ENCODE measurements around the gene HGFAC. TPM values are rescaled to one million over a fixed set of nuclear protein-coding genes. Genes with fewer than 3 reads are reported as not detected.

Gene HGFAC
- polyA plus RNA-seq, 12 donors: 0.46 to 1.4 (median 1.1) TPM; not detected in 2

- no peak for DNase-seq
Observed at GRCh38 chr4:3473181-3473950, 31.6 kb downstream of the HGFAC start.

DNA sequence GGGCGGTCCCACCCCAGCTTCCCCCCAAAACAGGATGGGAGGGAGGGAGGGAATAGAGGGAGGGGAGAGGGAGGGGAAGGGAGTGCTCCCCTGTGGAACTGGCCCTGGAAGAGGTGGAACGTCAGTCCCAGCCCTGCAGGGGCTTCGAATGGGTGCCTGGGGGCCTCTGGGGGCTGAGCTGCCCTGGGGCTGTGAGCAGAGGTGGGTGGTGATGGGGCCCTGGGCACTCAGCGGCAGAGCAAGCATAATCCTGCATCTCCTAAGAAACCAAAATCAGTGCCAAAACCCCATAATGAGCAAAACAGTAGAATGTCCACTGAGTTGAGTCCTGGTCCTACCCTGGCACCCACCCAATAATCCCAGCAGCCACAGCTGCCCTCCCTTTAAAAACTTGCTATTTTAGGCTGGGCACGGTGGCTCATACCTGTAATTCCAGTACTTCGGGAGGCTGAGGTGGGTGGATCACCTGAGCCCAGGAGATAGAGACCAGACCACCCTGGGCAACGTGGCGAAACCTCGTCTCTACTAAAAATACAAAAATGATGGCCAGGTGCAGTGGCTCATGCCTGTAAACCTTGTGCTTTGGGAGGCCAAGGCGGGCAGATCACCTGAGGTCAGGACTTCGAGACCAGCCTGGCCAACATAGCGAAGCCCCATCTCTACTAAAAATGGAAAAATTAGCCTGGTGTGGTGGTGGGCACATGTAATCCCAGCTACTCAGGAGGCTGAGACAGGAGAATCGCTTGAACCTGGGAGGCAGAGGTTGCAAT, 32.4 kb downstream of the HGFAC start:
- DNase-seq: no peak

GRCh38 chr4:3475041-3475712, 33.4 kb downstream of the HGFAC start:
- no peak for DNase-seq

- no peak for DNase-seq
Observed at GRCh38 chr4:3475713-3476260, 34.0 kb downstream of the HGFAC start.

- DNase-seq: no peak
Observed at GRCh38 chr4:3476341-3476747, 34.6 kb downstream of the HGFAC start.

DNA sequence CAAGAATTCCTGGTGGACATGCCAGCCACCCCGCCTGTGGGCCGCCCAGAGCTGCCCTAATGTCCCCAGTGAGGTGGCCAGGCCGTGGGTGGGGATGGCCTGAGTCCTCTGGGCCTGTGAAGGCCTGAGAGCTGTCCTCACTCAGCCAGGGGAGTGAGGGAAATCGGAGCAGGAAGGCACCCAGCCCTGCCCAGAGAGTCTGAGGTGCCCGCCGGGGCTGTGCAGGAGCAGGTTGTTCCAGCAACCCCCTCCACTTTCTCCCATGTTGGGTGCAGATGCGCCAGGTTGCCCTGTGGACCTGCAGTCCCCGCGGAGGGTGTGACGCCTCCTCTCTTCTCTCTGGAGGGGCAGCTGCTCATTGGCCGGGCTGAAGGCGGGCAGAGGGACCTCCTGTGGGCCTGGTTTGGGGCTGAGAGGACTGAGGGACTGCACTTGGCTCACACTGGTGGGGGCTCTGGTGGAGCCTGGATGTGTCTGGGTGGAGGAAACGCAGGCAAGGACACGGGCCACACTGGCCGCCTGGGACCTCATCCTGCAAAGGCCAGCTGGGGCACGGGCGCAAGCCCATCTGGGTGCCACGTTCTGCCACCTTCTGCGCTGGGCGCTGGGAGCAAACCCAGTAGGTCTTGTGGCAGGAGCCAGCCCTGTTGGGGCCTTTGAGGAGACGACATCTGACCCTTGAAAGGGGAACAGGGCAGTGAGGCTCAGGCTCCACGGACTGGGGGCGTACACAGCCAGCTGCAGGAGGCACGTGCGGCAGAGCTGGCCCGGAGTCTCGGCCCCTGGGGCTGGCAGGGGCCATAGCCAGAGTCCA, 35.4 kb downstream of the HGFAC start:
- DNase-seq: no peak

- no peak for DNase-seq
Observed at GRCh38 chr4:3477750-3478430, 36.1 kb downstream of the HGFAC start.

DNA sequence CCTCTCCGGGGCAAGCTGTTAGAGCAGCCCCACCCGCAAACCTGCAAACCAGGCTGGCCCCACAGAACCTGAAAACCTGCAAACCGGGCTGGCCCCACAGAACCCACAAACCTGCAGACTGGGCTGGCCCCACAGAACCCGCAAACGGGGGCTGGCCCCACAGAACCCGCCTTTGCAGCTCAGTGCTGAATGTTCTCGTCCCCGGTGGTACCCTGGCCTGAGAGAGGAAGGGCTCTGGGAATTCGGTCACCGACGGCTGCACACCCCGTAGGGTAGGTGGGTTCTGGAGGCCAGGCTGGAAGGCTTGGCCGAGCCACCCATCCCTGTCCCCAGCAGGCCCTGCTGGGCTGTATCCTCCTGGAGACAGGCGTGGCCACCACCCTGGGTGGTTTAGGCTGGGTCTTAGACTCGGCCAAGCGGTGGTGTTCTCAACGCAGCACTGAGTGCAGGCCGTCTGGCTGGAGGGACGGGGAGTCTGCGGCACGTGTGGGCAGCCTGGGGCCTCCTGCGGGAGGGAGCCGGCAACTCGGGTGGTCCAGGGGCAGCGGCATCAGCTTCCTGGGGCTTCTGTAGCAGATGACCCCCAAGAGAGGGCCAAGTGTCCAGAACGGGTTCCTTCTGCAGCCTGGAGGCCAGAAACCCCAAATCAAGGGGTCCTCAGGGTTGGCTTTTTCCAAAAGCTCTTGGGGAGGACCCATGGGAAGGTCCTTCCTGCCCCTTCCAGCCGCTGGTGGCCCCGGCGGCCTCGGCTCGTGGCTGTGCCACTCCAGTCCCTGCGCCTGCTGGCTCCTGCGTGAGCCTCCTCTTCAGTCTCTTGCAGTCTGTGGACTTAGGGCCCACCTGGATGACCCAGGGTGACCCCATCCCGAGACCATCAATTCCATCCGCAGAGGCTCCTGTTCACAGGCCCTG, 36.9 kb downstream of the HGFAC start:
- no peak for DNase-seq

DNA sequence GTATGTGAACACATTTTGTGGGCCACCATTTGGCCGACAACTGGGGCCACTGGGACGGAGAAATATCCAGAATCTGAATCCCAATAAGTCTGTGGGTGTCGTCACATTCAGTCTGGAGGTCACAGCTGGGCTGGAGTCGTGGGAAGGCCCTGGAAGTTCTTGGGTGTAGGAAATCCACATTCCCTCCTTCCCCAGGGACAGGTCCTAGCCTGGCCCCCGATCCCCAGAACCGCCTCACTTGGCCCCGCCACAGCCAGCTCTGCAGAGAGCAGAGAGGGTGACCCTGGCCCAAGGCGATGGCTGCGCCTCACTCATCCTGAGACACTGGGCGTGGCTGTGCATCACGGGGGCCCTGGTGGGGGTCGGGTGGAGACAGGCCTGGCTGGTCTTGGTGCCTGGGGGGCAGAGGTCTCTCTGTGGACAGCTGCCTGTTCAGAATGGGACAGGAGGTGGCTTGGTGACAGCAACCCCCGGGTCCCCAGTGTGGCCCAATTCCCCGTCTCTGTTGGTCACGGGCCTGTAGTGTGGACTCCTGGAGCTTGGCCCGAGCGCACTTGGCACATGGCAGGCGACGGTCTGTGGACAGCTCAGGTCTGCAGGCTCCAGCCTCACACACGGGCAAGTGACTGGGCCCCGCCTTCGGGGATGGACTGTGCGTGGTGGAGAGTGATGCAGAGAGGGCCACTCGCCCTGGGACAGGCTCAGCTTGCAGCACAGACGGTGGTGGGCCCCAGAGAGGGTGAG, 37.8 kb downstream of the HGFAC start:
- no peak for DNase-seq

- peak; percentile 79 for DNase-seq
Observed at GRCh38 chr4:3480528-3481112, 38.9 kb downstream of the HGFAC start.

DNA sequence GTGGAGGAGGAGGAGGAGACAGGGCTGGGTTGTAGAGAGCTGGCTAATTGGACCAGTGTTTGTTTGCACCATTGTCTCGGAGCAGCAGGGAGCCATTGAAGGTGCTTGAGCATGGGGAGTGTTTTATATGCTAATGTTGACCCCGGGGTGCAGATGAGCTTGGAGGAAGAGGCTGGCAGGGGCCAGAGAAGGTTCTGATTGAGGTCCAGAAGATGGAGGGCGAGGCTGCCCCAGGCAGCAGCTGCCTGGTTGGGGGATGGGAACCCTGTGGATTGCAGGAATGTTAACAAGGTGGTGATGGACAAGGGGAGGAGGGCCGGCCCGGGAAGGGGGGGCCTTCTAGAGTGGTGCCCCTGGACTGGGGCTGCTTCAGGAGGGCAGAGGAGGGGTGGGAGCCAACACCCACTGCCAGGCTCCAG, 39.4 kb downstream of the HGFAC start:
- no peak for DNase-seq

GRCh38 chr4:3481783-3482393, 40.1 kb downstream of the HGFAC start:
- no peak for DNase-seq

- DNase-seq: no peak
Observed at GRCh38 chr4:3482707-3483106, 40.9 kb downstream of the HGFAC start.

DNA sequence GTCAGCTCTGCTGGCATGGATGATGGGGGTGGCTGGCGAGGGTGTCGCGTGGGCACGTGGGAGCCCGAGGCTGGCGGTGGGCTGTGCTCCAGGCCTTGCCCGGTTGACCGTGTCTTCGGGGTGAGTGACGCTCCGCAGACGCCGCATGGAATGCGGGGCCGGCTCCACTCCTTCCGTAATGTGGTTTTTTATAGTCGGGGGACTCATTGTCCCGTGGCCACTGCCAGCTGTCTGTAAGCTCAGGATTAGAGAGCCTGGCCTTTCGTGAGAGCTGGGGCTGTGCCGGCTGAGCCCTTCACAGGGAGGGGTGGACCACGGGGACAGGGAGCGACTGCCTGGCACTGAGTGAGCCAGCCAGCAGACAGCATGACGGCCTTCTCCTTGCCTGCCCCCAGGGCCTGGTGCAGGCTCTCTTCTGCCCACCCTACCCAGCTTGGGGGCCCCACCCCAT, 41.7 kb downstream of the HGFAC start:
- DNase-seq: peak; percentile 39

DNA sequence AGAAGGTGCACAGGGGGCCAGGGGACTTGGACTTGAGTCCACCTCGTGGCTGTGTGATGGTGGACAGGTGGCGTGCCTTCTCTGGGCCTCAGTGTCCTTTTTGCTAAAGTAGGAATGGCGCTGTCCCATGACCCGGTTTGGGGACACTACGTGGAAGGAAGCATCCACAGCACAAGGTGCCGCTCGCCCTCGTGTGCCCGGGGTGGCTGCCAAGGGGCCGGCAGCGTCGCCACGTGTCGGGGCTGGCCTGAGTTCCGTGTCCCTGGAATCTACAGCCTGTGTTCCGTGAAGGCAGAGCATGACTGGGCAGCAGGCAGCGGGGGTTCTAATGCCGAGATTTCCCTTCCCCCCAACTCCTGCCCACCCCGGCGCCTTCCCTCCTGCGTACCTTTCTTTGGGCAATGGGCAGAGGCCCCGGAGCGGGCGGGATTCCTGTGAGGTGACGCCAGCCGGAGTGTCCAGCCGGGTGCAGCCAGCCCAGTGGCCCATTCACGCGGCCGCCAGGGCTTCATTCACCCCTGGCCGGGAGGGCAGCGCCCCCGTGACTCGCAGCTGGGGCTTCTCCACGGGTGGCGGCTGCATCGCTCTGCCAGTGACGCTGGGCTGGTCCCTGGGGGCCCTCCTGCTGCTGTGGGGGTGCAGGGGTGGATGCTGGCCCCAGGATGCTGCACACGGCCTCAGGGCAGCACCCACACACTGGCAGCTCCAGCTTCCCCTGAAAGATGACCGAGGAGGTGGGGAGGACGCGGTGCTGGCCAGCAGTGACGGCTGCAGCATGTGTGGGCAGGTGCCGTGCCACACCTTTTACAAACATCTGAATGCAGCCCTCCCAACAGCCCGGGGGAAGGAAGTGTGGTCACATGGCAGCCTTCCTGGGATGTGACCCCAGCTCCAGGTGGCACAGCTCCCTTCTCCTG, 42.5 kb downstream of the HGFAC start:
- DNase-seq: no peak

DNA sequence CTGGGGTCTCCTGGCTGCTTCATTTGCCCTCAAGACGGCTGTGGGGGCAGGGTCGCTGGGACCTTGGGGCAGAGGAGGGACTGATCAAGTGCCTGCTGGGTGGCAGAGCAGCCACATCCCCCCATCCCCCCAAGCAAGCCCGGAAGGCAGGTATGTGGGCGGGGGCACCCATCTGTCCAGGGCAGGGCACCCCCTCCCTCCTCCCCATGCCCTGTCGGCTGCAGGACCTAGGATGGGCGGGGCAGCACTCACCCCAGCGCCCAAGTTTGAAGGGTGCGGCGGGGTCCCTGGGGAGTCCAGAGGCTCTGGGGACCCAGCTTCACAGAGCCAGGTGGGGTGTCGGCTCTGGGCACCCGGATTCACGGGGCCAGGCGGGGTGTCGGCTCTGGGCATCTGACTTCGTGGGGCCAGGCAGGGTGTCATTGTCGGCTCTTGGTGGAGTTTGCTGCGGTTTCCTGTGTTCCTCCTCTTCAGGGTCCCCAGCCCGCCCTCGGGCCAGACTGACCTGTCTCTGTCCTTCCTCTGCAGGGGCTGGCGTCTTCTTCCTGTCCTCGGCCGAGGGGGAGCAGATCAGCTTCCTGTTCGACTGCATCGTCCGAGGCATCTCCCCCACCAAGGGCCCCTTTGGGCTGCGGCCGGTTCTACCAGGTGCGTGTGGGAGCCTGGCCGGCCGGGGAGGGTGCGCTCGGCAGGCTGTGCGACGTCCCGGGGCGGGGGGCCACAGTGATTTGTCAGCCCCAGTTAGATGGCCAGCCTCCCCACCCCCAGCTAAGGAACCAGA, 43.4 kb downstream of the HGFAC start:
- DNase-seq: no peak

All from muscle of arm (tissue), 12 donors.